NB4 (cell line): ENCODE measurements around the gene PRKG1.

ENCODE experiments used
- MYC ChIP-seq: IDR thresholded peaks from 2 replicates; pipeline ENCODE4 v1.6.1; 2011; ENCODE audit warnings: low read depth, low read length
- POLR2A ChIP-seq: IDR thresholded peaks from 2 replicates; pipeline ENCODE4 v1.6.1; 2011; ENCODE audit warnings: mild to moderate bottlenecking; ENCODE audit not compliant: insufficient read length; ENCODE audit errors: extremely low read depth
- TF ChIP-seq, protein P1 (sequence below): IDR thresholded peaks from one replicate; pipeline ENCODE4 v1.5.1; 2012; ENCODE audit warnings: low read depth, low read length
- TF ChIP-seq, protein P2 (sequence below): IDR thresholded peaks from 2 replicates; pipeline ENCODE4 v1.6.1; 2011; ENCODE audit warnings: low read depth, low read length

GRCh38 chr10:51297438-51297837 lies 223.2 kb downstream of the PRKG1 start:
- TF ChIP-seq, protein P1, sequence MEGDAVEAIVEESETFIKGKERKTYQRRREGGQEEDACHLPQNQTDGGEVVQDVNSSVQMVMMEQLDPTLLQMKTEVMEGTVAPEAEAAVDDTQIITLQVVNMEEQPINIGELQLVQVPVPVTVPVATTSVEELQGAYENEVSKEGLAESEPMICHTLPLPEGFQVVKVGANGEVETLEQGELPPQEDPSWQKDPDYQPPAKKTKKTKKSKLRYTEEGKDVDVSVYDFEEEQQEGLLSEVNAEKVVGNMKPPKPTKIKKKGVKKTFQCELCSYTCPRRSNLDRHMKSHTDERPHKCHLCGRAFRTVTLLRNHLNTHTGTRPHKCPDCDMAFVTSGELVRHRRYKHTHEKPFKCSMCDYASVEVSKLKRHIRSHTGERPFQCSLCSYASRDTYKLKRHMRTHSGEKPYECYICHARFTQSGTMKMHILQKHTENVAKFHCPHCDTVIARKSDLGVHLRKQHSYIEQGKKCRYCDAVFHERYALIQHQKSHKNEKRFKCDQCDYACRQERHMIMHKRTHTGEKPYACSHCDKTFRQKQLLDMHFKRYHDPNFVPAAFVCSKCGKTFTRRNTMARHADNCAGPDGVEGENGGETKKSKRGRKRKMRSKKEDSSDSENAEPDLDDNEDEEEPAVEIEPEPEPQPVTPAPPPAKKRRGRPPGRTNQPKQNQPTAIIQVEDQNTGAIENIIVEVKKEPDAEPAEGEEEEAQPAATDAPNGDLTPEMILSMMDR = no peak
- TF ChIP-seq POLR2A = no peak
- no peak for TF ChIP-seq MYC
- TF ChIP-seq, protein P2, sequence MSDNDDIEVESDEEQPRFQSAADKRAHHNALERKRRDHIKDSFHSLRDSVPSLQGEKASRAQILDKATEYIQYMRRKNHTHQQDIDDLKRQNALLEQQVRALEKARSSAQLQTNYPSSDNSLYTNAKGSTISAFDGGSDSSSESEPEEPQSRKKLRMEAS = no peak
